ENCODE measurements around the gene ZNF474. TPM values are rescaled to one million over a fixed set of nuclear protein-coding genes. Genes with fewer than 3 reads are reported as not detected.

The ZNF474 gene
- total RNA-seq, 3 donors from 2014 or later, result 0.25 to 0.40 TPM; not detected in 1

- Mint-ChIP-seq H3K4me3 (no peak overlapping the region), H3K36me3 (ENCODE audit: insufficient read depth) (no peaks in the 10 kb centered on the region), H3K27me3 (ENCODE audit: low read depth) (no peaks in the 10 kb centered on the region), H3K4me1 (ENCODE audit: low read depth) (no peaks in the 10 kb centered on the region), H3K9me3 (no peaks in the 10 kb centered on the region)
- DNase-seq (no peak), ATAC-seq (no peak)
These were observed 23.4 kb upstream of the ZNF474 start for GRCh38 chr5:122105909-122106308.

- no peaks in the 10 kb centered on the region for H3K27me3 Mint-ChIP-seq (ENCODE audit: low read depth)
- H3K4me3 Mint-ChIP-seq, result no peak overlapping the region
- DNase-seq, result no peak
- H3K9me3 Mint-ChIP-seq, result no peaks in the 10 kb centered on the region
- H3K36me3 Mint-ChIP-seq (ENCODE audit: insufficient read depth), result no peaks in the 10 kb centered on the region
- no peaks in the 10 kb centered on the region for H3K4me1 Mint-ChIP-seq (ENCODE audit: low read depth)
- ATAC-seq, result no peak
These were observed 22.3 kb upstream of the ZNF474 start for GRCh38 chr5:122107016-122107415.

GRCh38 chr5:122110987-122111386 lies 18.4 kb upstream of the ZNF474 start:
- no peak for DNase-seq
- Mint-ChIP-seq H3K9me3 (no peaks in the 10 kb centered on the region), H3K4me1 (ENCODE audit: low read depth) (no peaks in the 10 kb centered on the region), H3K4me3 (no peak overlapping the region), H3K27me3 (ENCODE audit: low read depth) (no peaks in the 10 kb centered on the region), H3K36me3 (ENCODE audit: insufficient read depth) (no peaks in the 10 kb centered on the region)
- no peak for ATAC-seq

- DNase-seq (no peak), ATAC-seq (no peak)
- H3K27me3 Mint-ChIP-seq (ENCODE audit: low read depth), result no peaks in the 10 kb centered on the region
- H3K9me3 Mint-ChIP-seq, result no peaks in the 10 kb centered on the region
- no peaks in the 10 kb centered on the region for H3K4me1 Mint-ChIP-seq (ENCODE audit: low read depth)
- no peak overlapping the region for H3K4me3 Mint-ChIP-seq
- no peaks in the 10 kb centered on the region for H3K36me3 Mint-ChIP-seq (ENCODE audit: insufficient read depth)
These were observed 17.9 kb upstream of the ZNF474 start for GRCh38 chr5:122111460-122111859.

- Mint-ChIP-seq H3K36me3 (ENCODE audit: insufficient read depth) (no peaks in the 10 kb centered on the region), H3K4me1 (ENCODE audit: low read depth) (no peaks in the 10 kb centered on the region), H3K27me3 (ENCODE audit: low read depth) (no peaks in the 10 kb centered on the region), H3K4me3 (no peak overlapping the region), H3K9me3 (no peaks in the 10 kb centered on the region)
- ATAC-seq (no peak), DNase-seq (no peak)
These were observed 17.3 kb upstream of the ZNF474 start for GRCh38 chr5:122112063-122112462.

- H3K9me3 Mint-ChIP-seq, result no peaks in the 10 kb centered on the region
These were observed 16.4 kb upstream of the ZNF474 start for GRCh38 chr5:122112733-122113558.

GRCh38 chr5:122114501-122114900 lies 14.8 kb upstream of the ZNF474 start:
- DNase-seq (no peak), ATAC-seq (no peak)
- Mint-ChIP-seq H3K9me3 (no peaks in the 10 kb centered on the region), H3K4me1 (ENCODE audit: low read depth) (no peaks in the 10 kb centered on the region), H3K27me3 (ENCODE audit: low read depth) (no peaks in the 10 kb centered on the region), H3K4me3 (no peak overlapping the region), H3K36me3 (ENCODE audit: insufficient read depth) (no peaks in the 10 kb centered on the region)

More at GRCh38 chr5:122112733-122113558, 16.4 kb upstream of the ZNF474 start:
- no peak for ATAC-seq
- DNase-seq, result no peak
- Mint-ChIP-seq H3K36me3 (ENCODE audit: insufficient read depth) (no peaks in the 10 kb centered on the region), H3K4me3 (no peak overlapping the region), H3K4me1 (ENCODE audit: low read depth) (no peaks in the 10 kb centered on the region), H3K27me3 (ENCODE audit: low read depth) (no peaks in the 10 kb centered on the region)

GRCh38 chr5:122118356-122118948 lies 10.9 kb upstream of the ZNF474 start:
- no peak for DNase-seq
- Mint-ChIP-seq H3K36me3 (ENCODE audit: insufficient read depth) (no peaks in the 10 kb centered on the region), H3K4me1 (ENCODE audit: low read depth) (no peaks in the 10 kb centered on the region), H3K9me3 (no peaks in the 10 kb centered on the region), H3K4me3 (no peak overlapping the region), H3K27me3 (ENCODE audit: low read depth) (no peaks in the 10 kb centered on the region)
- no peak for ATAC-seq

- Mint-ChIP-seq H3K9me3 (no peaks in the 10 kb centered on the region), H3K4me3 (no peak overlapping the region), H3K27me3 (ENCODE audit: low read depth) (no peaks in the 10 kb centered on the region), H3K36me3 (ENCODE audit: insufficient read depth) (no peaks in the 10 kb centered on the region), H3K4me1 (ENCODE audit: low read depth) (no peaks in the 10 kb centered on the region)
- DNase-seq (no peak), ATAC-seq (no peak)
These were observed 10.1 kb upstream of the ZNF474 start for GRCh38 chr5:122119205-122119604.

GRCh38 chr5:122120493-122120892 lies 8.9 kb upstream of the ZNF474 start:
- Mint-ChIP-seq H3K9me3 (no peaks in the 10 kb centered on the region), H3K36me3 (ENCODE audit: insufficient read depth) (no peaks in the 10 kb centered on the region), H3K27me3 (ENCODE audit: low read depth) (no peaks in the 10 kb centered on the region), H3K4me1 (ENCODE audit: low read depth) (no peaks in the 10 kb centered on the region), H3K4me3 (no peak overlapping the region)
- ATAC-seq (no peak), DNase-seq (no peak)

GRCh38 chr5:122120957-122121356 lies 8.4 kb upstream of the ZNF474 start:
- DNase-seq (no peak), ATAC-seq (no peak)
- no peaks in the 10 kb centered on the region for H3K9me3 Mint-ChIP-seq
- no peak overlapping the region for H3K4me3 Mint-ChIP-seq
- no peaks in the 10 kb centered on the region for H3K27me3 Mint-ChIP-seq (ENCODE audit: low read depth)
- no peaks in the 10 kb centered on the region for H3K36me3 Mint-ChIP-seq (ENCODE audit: insufficient read depth)
- H3K4me1 Mint-ChIP-seq (ENCODE audit: low read depth), result no peaks in the 10 kb centered on the region

GRCh38 chr5:122121479-122122465 lies 7.6 kb upstream of the ZNF474 start:
- ATAC-seq (peak in 1 of 2 donors; percentile 23), DNase-seq (no peak)
- Mint-ChIP-seq H3K4me1 (ENCODE audit: low read depth) (no peaks in the 10 kb centered on the region), H3K36me3 (ENCODE audit: insufficient read depth) (no peaks in the 10 kb centered on the region), H3K27me3 (ENCODE audit: low read depth) (no peaks in the 10 kb centered on the region), H3K4me3 (no peak overlapping the region), H3K9me3 (no peaks in the 10 kb centered on the region)

- H3K36me3 Mint-ChIP-seq (ENCODE audit: insufficient read depth), result no peaks in the 10 kb centered on the region
- no peaks in the 10 kb centered on the region for H3K27me3 Mint-ChIP-seq (ENCODE audit: low read depth)
- ATAC-seq (no peak), DNase-seq (no peak)
- no peak overlapping the region for H3K4me3 Mint-ChIP-seq
- no peaks in the 10 kb centered on the region for H3K4me1 Mint-ChIP-seq (ENCODE audit: low read depth)
- H3K9me3 Mint-ChIP-seq, result no peaks in the 10 kb centered on the region
These were observed 4.6 kb upstream of the ZNF474 start for GRCh38 chr5:122124766-122125165.

GRCh38 chr5:122126177-122126755 lies 3.1 kb upstream of the ZNF474 start:
- Mint-ChIP-seq H3K4me1 (ENCODE audit: low read depth) (no peaks in the 10 kb centered on the region), H3K36me3 (ENCODE audit: insufficient read depth) (no peaks in the 10 kb centered on the region), H3K4me3 (no peak overlapping the region), H3K9me3 (no peaks in the 10 kb centered on the region), H3K27me3 (ENCODE audit: low read depth) (no peaks in the 10 kb centered on the region)
- no peak for DNase-seq
- no peak for ATAC-seq
